ENCODE measurements around the gene ZC3H18. TPM values are rescaled to one million over a fixed set of nuclear protein-coding genes. Genes with fewer than 3 reads are reported as not detected.

Gene ZC3H18
- total and polyA plus RNA-seq, 2 experiments from 2014 or later, result 26.8 to 26.9 TPM

GRCh38 chr16:88599092-88599733 is 29.0 kb downstream of the ZC3H18 start:
- no peak overlapping the region for H3K4me3 ChIP-seq
- DNase-seq (ENCODE audit: low read depth in 1 of 2, low spot score in 1 of 2), result peak in 1 of 2 donors; percentile 2
- no peak for TF ChIP-seq CTCF (IDR thresholded peaks at IDR 0.05; ENCODE audit: low read depth, low read length)
- H3K9me3 ChIP-seq (ENCODE audit: low read depth), result no peaks in the 10 kb centered on the region
- no peaks in the 10 kb centered on the region for H3K4me1 ChIP-seq (ENCODE audit: low read depth)
- no peak overlapping the region for H3K27ac ChIP-seq
- H3K27me3 ChIP-seq, result no peaks in the 10 kb centered on the region
- peaks cover 27% of the 10 kb centered on the region for H3K36me3 ChIP-seq

DNA sequence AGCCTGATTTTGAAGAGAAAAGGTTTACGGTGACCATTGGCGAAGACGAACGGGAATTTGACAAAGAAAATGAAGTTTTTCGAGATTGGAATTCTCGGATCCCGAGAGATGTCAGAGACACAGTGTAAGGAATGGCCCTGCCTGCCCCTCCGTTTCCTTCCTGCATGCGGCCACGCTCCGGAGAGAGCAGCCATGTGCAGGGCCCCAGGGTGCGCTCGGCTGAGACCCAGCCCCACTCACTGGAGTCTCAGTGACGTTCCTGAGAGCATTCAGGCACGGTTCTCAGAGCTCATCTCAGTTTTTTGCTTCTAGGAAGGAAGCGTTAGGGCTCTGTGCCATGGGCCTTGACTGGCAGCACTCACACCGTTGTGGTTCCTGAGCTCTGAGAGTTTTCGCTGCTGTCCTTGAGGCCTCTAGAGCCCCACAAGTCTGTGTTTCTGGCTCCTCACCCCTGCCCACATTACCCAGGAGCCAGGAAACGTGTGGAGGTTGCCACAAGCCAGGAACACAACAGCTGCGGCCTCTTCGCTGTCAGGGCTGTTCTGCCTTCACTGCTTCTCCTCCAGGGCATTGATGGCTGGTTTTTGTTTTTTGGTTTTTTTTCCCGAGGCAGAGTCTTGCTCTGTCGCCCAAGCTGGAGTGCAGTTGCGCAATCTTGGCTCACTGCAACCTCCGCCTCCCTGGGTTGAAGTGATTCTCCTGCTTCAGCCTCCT is 29.8 kb downstream of the ZC3H18 start:
- TF ChIP-seq CTCF (IDR thresholded peaks at IDR 0.05; ENCODE audit: low read depth, low read length), result no peak
- Histone ChIP-seq H3K4me3 (no peak overlapping the region), H3K27ac (no peak overlapping the region), H3K9me3 (ENCODE audit: low read depth) (no peaks in the 10 kb centered on the region), H3K4me1 (ENCODE audit: low read depth) (no peaks in the 10 kb centered on the region), H3K36me3 (peaks cover 27% of the 10 kb centered on the region), H3K27me3 (no peaks in the 10 kb centered on the region)
- DNase-seq (ENCODE audit: low read depth in 1 of 2, low spot score in 1 of 2), result peak in 1 of 2 donors; percentile 11

DNA sequence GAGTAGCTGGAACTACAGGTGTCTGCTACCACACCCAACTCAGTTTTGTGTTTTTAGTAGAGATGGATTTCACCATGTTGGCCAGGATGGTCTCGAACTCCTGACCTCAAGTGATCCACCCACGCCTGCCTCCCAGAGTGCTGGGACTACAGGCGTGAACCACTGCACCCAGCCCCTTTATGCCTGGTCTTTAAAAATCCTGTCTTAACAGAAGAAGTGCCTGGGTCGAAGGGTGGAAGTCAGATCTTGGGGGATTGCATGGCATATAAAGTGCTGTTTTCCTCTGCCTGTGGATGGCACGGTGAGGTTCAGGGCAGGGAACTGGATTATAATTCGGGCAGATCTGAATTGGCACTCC is 30.3 kb downstream of the ZC3H18 start:
- Histone ChIP-seq H3K4me1 (ENCODE audit: low read depth) (no peaks in the 10 kb centered on the region), H3K9me3 (ENCODE audit: low read depth) (no peaks in the 10 kb centered on the region), H3K27ac (no peak overlapping the region), H3K27me3 (no peaks in the 10 kb centered on the region), H3K36me3 (peaks cover 27% of the 10 kb centered on the region), H3K4me3 (no peak overlapping the region)
- DNase-seq (ENCODE audit: low read depth in 1 of 2, low spot score in 1 of 2), result no peak
- no peak for TF ChIP-seq CTCF (IDR thresholded peaks at IDR 0.05; ENCODE audit: low read depth, low read length)

DNA sequence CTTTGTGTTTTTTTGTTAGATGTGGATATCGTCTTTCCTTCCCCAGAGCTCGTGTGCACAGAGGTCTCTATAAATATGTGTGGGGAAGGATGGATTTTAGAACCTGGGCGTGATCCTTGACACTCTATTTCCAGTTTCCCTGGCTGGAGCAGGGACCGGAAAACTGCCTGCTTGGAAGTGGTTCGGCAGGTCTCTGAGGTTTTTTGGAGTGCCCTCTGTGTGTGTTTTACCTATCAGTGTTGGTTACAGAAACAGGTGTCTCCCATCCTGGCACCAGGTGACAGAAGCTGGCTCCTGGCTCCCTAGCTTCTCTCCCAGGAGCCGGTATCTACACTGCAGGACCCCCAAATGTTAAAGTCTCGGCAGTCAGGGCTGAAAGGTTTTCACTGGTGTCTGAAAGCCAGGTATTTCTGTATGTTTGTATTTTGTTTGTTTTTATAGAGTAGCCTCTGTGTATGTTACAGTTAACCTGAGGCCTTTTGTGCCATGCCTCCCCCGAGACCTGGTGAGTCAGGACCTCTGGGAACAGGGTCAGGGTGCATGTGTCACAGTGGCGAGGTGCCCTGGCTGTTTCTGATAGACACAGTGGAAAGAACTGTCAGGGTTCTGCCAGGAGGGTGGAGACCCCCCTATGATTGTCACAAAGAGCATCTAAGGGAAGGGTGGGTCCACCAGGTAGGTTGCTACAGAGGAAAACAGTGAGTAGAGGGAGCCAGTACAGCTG is 31.3 kb downstream of the ZC3H18 start:
- H3K36me3 ChIP-seq, result peaks cover 31% of the 10 kb centered on the region
- H3K27ac ChIP-seq, result no peak overlapping the region
- no peak for TF ChIP-seq CTCF (IDR thresholded peaks at IDR 0.05; ENCODE audit: low read depth, low read length)
- H3K4me1 ChIP-seq (ENCODE audit: low read depth), result no peaks in the 10 kb centered on the region
- no peaks in the 10 kb centered on the region for H3K9me3 ChIP-seq (ENCODE audit: low read depth)
- no peak for DNase-seq (ENCODE audit: low read depth in 1 of 2, low spot score in 1 of 2)
- no peaks in the 10 kb centered on the region for H3K27me3 ChIP-seq
- no peak overlapping the region for H3K4me3 ChIP-seq

- DNase-seq (ENCODE audit: low read depth in 1 of 2, low spot score in 1 of 2), result no peak
- Histone ChIP-seq H3K4me3 (no peak overlapping the region), H3K4me1 (ENCODE audit: low read depth) (no peaks in the 10 kb centered on the region), H3K36me3 (peaks cover 31% of the 10 kb centered on the region), H3K27ac (no peak overlapping the region), H3K27me3 (no peaks in the 10 kb centered on the region), H3K9me3 (ENCODE audit: low read depth) (no peaks in the 10 kb centered on the region)
- no peak for TF ChIP-seq CTCF (IDR thresholded peaks at IDR 0.05; ENCODE audit: low read depth, low read length)
Observed at GRCh38 chr16:88602091-88602490, 31.9 kb downstream of the ZC3H18 start.

Data from cardiac muscle cell (in vitro differentiated cells and primary cell).